HEK293T (cell line): ENCODE data around the gene LIN52.

Experiments used
- CTCF ChIA-PET: fragments of 350-600 bp; formaldehyde crosslinking; extraction: SDS; loops from one replicate; lab custom pipeline; 2021; ENCODE audit warnings: antibody characterized with exemption, inconsistent platforms; lab: Yijun Ruan, JAX
- POLR2A ChIA-PET: fragments of 350-600 bp; formaldehyde crosslinking; extraction: SDS; loops from one replicate; lab custom pipeline; 2020; ENCODE audit warnings: antibody characterized with exemption, inconsistent platforms; lab: Yijun Ruan, JAX
- DNase-seq: peaks from one replicate; pipeline ENCODE4 v3.0.0; 2012; ENCODE audit warnings: mixed read lengths; ENCODE audit errors: extremely low spot score
- ARNT ChIP-seq: fragments of 450-650 bp; IDR thresholded peaks from 2 replicates; pipeline ENCODE4 v1.6.1; 2017; ENCODE audit warnings: mild to moderate bottlenecking
- BHLHE40 ChIP-seq: fragments of 450-650 bp; IDR thresholded peaks from 2 replicates; pipeline ENCODE4 v1.6.1; 2016; ENCODE audit warnings: mild to moderate bottlenecking, moderate library complexity, borderline replicate concordance
- CTBP1 ChIP-seq: fragments of 450-650 bp; IDR thresholded peaks from 2 replicates; pipeline ENCODE4 v1.6.1; 2016; ENCODE audit warnings: borderline replicate concordance
- ELF4 ChIP-seq: fragments of 450-650 bp; IDR thresholded peaks from 2 replicates; pipeline ENCODE4 v1.6.1; 2017; ENCODE audit warnings: antibody characterized with exemption
- FOXA1 ChIP-seq: fragments of 450-650 bp; IDR thresholded peaks from 2 replicates; pipeline ENCODE4 v1.6.1; 2016; ENCODE audit warnings: mild to moderate bottlenecking
- FOXK2 ChIP-seq: fragments of 450-650 bp; IDR thresholded peaks from 2 replicates; pipeline ENCODE4 v1.6.1; 2016; ENCODE audit warnings: mild to moderate bottlenecking
- FOXM1 ChIP-seq: fragments of 450-650 bp; IDR thresholded peaks from 2 replicates; pipeline ENCODE4 v1.6.1; 2017; ENCODE audit warnings: mild to moderate bottlenecking, borderline replicate concordance
- HDGF ChIP-seq: fragments of 450-650 bp; IDR thresholded peaks from 2 replicates; pipeline ENCODE4 v1.6.1; 2017; ENCODE audit warnings: antibody characterized with exemption, borderline replicate concordance
- L3MBTL2 ChIP-seq: fragments of 450-650 bp; conservative IDR thresholded peaks from 2 replicates; pipeline ENCODE4 v1.6.1; 2016; ENCODE audit warnings: mild to moderate bottlenecking
- LEF1 ChIP-seq: fragments of 450-650 bp; IDR thresholded peaks from 2 replicates; pipeline ENCODE4 v1.6.1; 2017; ENCODE audit warnings: mild to moderate bottlenecking, borderline replicate concordance
- NFRKB ChIP-seq: fragments of 450-650 bp; IDR thresholded peaks from 2 replicates; pipeline ENCODE4 v1.6.1; 2016; ENCODE audit warnings: mild to moderate bottlenecking, moderate library complexity
- PKNOX1 ChIP-seq: fragments of 450-650 bp; IDR thresholded peaks from 2 replicates; pipeline ENCODE4 v1.6.1; 2016
- SP1 ChIP-seq: fragments of 450-650 bp; IDR thresholded peaks from 2 replicates; pipeline ENCODE4 v1.6.1; 2017
- SUZ12 ChIP-seq: fragments of 450-650 bp; IDR thresholded peaks from 2 replicates; pipeline ENCODE4 v1.6.1; 2016; ENCODE audit warnings: mild to moderate bottlenecking
- TARDBP ChIP-seq: fragments of 450-650 bp; IDR thresholded peaks from 2 replicates; pipeline ENCODE4 v1.6.1; 2016
- ZNF384 ChIP-seq: fragments of 450-650 bp; IDR thresholded peaks from 2 replicates; pipeline ENCODE4 v1.6.1; 2016

LIN52 gene

DNA sequence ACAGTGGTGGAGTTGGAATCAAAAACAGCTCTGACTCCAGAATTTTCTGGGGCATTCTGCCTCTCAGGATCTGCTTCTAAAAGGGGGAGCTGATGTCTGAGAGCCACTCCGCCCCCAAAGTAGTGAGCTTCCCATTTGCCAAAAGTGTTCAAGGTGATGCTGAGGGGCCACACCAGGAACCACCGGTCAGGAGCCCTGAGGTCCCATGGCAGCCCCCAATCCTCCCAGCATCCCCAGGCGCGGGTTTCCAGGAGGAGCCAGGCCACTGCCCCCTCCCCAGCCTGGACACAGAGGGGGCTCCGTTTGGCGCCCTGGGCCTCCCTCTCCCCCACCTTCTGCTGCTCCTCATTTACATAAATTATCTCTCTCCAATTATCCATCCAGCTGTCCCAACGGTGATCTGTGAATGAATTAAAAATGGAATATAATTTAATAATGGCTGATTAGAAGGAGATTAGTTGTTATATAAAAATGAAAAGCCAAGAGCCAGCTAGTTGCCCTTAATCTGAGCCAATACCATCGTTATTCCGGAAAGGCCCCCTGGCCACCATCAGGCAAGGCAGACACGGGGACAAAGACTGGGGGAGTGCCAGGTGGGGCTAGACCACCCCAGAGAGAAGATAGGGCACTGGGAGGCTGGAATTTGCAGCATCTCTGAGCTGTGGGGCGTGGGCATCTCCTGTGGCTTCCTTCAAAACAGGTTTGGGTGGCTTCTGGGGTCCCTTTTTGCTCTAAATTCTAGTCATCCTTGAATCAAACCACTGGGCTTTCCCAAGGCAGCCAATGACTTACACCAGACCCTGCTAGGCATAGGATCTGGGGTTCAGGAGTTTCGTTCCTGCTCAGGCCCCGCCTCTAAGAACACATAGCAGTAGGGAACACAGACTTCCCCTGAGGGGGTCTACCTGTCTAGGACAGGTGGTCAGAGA lies 134.8 kb downstream of the LIN52 start:
- TF ChIP-seq FOXM1 (no peak), LEF1 (no peak), TARDBP (no peak), BHLHE40 (no peak), FOXA1 (no peak), SP1 (no peak), SUZ12 (no peak), NFRKB (no peak), HDGF (no peak)
- CTCF ChIA-PET: interaction anchor here (0.6 to 1.9 kb wide), 8 partner anchors 9 to 49 kb away, joined by 3 to 7 read pairs (median 4); no protein-coding TSS in a partner anchor
- DNase-seq: no peak
- POLR2A ChIA-PET: no interaction called here

- ChIA-PET CTCF (interaction anchor here (0.6 to 1.6 kb wide), 2 partner anchors 22 to 32 kb away, joined by 3 read pairs; no protein-coding TSS in a partner anchor), POLR2A (no interaction called here)
- TF ChIP-seq LEF1 (no peak), CTBP1 (no peak), TARDBP (no peak), SP1 (no peak), FOXK2 (no peak), BHLHE40 (no peak), FOXM1 (no peak)
- DNase-seq: no peak
Observed at GRCh38 chr14:74220991-74221390, 136.2 kb downstream of the LIN52 start.

DNA sequence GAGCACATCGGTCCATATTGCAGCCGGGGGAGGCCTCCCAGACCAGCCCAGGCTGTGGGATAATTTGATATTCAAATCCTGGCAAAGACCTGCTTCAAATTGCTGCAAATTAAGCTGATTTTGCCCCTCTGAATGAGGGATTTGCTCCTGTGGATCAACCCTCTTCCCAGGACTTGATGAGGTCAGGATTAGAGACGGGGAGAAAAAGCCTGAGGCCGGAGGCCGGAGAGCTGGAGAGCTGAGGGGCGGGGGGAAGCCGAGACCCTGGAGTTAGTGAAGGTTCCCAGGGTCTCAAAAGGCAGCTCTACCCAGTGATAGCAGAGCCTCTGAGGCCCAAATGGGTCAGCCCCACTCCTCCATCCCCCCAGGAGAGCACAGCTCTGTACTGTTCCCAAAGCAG lies 137.0 kb downstream of the LIN52 start:
- no peak for DNase-seq
- ChIA-PET CTCF (interaction anchor here (0.6 to 0.7 kb wide), 2 partner anchors 12 to 32 kb away, joined by 3 read pairs; no protein-coding TSS in a partner anchor), POLR2A (no interaction called here)
- TF ChIP-seq SUZ12 (no peak), FOXK2 (no peak), HDGF (no peak), NFRKB (no peak), L3MBTL2 (no peak), ELF4 (no peak), LEF1 (no peak), BHLHE40 (no peak), FOXM1 (no peak)

DNA sequence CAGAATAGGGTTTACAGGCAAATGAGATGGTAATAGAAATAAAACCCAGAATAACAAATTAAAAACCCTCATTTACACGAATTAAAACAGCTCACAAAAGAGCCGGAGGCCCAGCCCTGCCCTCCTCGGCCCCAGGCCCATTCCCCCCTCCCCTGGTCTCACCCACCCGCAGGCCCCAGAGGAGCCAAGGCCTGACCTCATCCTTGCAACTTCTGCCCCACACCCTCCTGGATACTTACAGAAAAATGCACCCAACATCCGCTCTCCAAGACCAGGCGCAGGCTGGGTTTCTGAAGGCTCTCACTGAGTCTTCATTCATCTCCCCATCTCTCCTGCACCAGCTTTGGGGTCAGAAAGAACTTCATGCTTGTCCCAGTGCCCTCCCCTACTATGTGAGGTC lies 138.3 kb downstream of the LIN52 start:
- TF ChIP-seq ARNT (no peak), FOXM1 (no peak), BHLHE40 (no peak), CTBP1 (no peak), NFRKB (no peak), ELF4 (no peak), SP1 (no peak), PKNOX1 (no peak), FOXK2 (no peak), ZNF384 (no peak), L3MBTL2 (no peak), LEF1 (no peak), SUZ12 (no peak)
- ChIA-PET CTCF (interaction anchor here (0.5 to 0.6 kb wide), 2 partner anchors 156 to 165 kb away, joined by 3 to 5 read pairs; no protein-coding TSS in a partner anchor), POLR2A (no interaction called here)
- no peak for DNase-seq

DNA sequence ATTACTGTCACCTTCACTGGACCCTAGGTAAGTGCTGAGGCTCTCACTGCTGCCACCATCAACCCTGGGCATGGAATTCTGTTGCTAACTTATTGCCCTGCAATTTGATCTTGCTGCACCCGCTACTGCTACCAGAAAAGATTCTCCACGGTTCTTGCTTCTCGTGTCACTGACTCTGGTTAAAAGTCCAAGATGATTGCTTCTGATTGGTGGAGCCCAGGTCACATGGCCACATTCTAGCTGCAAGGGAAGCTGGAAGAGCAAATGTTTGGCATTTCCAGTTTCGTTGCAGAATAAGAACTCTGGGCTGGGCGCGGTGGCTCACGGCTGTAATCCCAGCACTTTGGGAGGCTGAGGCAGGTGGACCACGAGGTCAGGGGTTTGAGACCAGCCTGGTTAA lies 147.0 kb downstream of the LIN52 start:
- ChIA-PET CTCF (interaction anchor here (0.7 kb wide), 1 partner anchor 52 kb away, joined by 3 read pairs; no protein-coding TSS in a partner anchor), POLR2A (no interaction called here)
- TF ChIP-seq PKNOX1 (no peak), ZNF384 (no peak), FOXM1 (no peak), SUZ12 (no peak), SP1 (no peak), LEF1 (no peak), NFRKB (no peak), BHLHE40 (no peak), FOXA1 (no peak), HDGF (no peak), FOXK2 (no peak)
- no peak for DNase-seq

DNA sequence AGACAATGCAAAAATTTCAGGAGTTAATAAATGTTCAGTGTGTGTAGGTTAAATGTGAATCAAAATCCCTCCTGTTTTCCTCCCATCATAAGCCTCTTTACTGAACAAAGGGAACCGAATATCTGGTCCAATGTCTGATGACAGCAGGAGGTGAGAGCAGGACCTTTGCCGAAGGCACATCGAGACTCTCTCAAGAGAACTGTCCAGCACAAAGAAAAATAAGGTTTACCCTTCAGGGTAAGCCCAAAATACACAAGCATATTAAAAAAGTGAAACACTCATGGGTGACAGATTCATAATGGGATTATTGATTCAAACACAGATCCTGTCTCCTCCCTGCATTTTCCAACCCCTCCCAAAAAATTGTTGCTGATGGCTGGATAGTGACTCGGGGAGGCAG lies 150.3 kb downstream of the LIN52 start:
- no peak for DNase-seq
- no peak for TF ChIP-seq ZNF384
- TF ChIP-seq PKNOX1: no peak
- TF ChIP-seq HDGF: no peak
- TF ChIP-seq ELF4: no peak
- TF ChIP-seq BHLHE40: no peak
- TF ChIP-seq SUZ12: no peak
- TF ChIP-seq SP1: no peak
- no peak for TF ChIP-seq ARNT
- no peak for TF ChIP-seq TARDBP
- TF ChIP-seq CTBP1: no peak
- no peak for TF ChIP-seq FOXK2
- TF ChIP-seq LEF1: no peak
- no peak for TF ChIP-seq FOXA1
- TF ChIP-seq NFRKB: no peak
- no peak for TF ChIP-seq L3MBTL2
- TF ChIP-seq FOXM1: no peak
- ChIA-PET POLR2A (no interaction called here), CTCF (interaction anchor here (0.6 kb wide), 1 partner anchor 22 kb away, joined by 3 read pairs; no protein-coding TSS in a partner anchor)
